Effector memory CD8-positive, alpha-beta T cell (primary cell): ENCODE measurements around the gene TMEM167B.

Experiments
- ATAC-seq: fragments of 150-1000 bp; cut with Tn5 transposase; replicated peaks from 2 replicates; pipeline ENCODE4 v1.10.0; 2021; ENCODE audit warnings: mild to moderate bottlenecking, moderate library complexity
- DNase-seq, 3 experiments: peaks; one replicate each; pipeline ENCODE4 v3.0.0; 2021
- H3K27ac Mint-ChIP-seq, 2 donors: one replicate each; pipeline ENCODE4 v1.8.0; 2022; ENCODE audit warnings: mild to moderate bottlenecking in 2 of 2, mixed read lengths in 2 of 2, moderate library complexity in 2 of 2
- H3K27me3 Mint-ChIP-seq, 2 donors: one replicate each; pipeline ENCODE4 v1.8.0; 2022; ENCODE audit warnings: mixed read lengths in 2 of 2
- H3K36me3 Mint-ChIP-seq: one replicate; pipeline ENCODE4 v1.8.0; 2022; ENCODE audit warnings: mild to moderate bottlenecking, moderate library complexity, mixed read lengths; ENCODE audit not compliant: insufficient read depth
- H3K4me1 Mint-ChIP-seq, 2 donors: one replicate each; pipeline ENCODE4 v1.8.0; 2022; ENCODE audit warnings: low read depth in 2 of 2, mixed read lengths in 2 of 2
- H3K4me3 Mint-ChIP-seq, 2 donors: one replicate each; pipeline ENCODE4 v1.8.0; 2022; ENCODE audit warnings: mild to moderate bottlenecking in 2 of 2, mixed read lengths in 2 of 2, moderate library complexity in 2 of 2
- H3K9me3 Mint-ChIP-seq, 2 donors: one replicate each; pipeline ENCODE4 v1.8.0; 2022; ENCODE audit warnings: mixed read lengths in 2 of 2

TMEM167B gene

DNA sequence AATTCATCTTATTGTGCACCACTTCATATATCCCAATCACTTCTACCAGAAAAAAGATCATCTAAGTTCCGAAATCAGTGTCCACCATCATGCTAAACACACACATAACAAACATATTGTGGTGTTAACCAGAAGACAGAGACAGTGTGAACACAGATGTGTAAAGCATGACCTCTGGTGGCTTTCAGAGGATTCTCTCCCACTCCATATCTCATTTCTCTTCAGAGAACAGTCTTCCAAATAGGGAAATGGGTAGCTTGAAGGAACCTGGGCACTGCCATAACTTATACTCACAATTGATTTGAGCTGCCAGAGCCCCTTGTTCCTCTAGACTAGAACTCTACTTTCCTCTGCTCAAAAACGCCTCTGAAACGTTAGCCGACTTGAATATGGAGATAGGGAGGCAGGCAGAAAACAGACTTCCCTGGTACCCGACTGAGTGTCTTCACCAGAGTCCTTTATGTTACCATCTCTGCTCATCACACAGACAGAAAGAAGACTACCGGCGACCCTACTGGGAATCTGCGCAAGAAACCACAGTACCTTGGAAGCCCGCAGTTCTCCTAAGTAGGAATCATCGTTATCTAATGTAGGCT, 21.6 kb downstream of the TMEM167B start:
- Mint-ChIP-seq H3K9me3 (no peaks in the 10 kb centered on the region), H3K4me3 (peak overlapping the region; percentile 97 to 98), H3K4me1 (peaks cover 18 to 27% of the 10 kb centered on the region in 2 donors), H3K27me3 (peaks cover 0 to 14% of the 10 kb centered on the region in 2 donors), H3K36me3 (peaks cover 27% of the 10 kb centered on the region), H3K27ac (peak overlapping the region; percentile 99 to 100)
- ATAC-seq (no peak), DNase-seq (no peak)

DNA sequence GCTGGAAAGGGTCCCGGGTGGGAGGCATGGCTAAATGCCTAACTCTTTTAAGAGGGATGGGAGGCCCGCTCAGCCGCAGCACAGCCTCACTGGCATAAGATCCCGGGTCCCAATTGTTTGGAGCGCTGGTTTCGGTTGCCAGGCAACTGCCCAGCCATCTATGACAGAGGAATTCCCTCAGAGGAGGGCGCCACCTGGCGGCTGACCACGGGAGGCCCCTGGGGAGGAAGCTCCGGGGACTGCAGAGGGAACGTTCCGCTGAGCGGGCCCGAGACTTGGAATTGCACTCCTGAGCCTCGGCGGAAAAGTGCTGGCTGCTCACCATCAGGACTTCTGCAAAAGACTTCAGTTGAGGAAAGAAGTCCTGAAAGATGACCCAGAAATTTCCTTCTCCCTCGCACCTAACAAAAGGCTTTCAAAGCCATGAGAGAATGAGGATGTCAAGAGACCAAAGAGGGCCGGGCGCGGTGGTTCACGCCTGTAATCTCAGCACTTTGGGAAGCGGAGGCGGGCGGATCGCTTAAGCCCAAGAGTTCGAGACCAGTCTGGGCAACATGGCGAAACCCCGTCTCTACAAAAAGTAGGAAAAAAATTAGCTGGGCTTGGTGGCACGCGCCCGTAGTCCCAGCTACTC, 22.2 kb downstream of the TMEM167B start:
- Mint-ChIP-seq H3K27me3 (peaks cover 0 to 14% of the 10 kb centered on the region in 2 donors), H3K36me3 (peaks cover 27% of the 10 kb centered on the region), H3K27ac (peak overlapping the region; percentile 99 to 100), H3K9me3 (no peaks in the 10 kb centered on the region), H3K4me3 (peak overlapping the region; percentile 97 to 98), H3K4me1 (peaks cover 18 to 27% of the 10 kb centered on the region in 2 donors)
- DNase-seq (peak; percentile 90 to 94 (median 91)), ATAC-seq (peak; percentile 55)

GRCh38 chr1:109113590-109114341, 23.2 kb downstream of the TMEM167B start, which contains the start of gene ELAPOR1:
Gene ELAPOR1, plus strand, starts transcription at chr1:109114115. Its CDS starts 69 bp downstream, at chr1:109114184.
- peaks cover 30% of the 10 kb centered on the region for H3K36me3 Mint-ChIP-seq

GRCh38 chr1:109114342-109114674, 23.7 kb downstream of the TMEM167B start:
- H3K4me1 Mint-ChIP-seq = peaks cover 18 to 27% of the 10 kb centered on the region in 2 donors
- no peak for DNase-seq
- H3K27me3 Mint-ChIP-seq = peaks cover 0 to 14% of the 10 kb centered on the region in 2 donors
- H3K36me3 Mint-ChIP-seq = peaks cover 30% of the 10 kb centered on the region
- no peaks in the 10 kb centered on the region for H3K9me3 Mint-ChIP-seq
- peak overlapping the region in 1 of 2 donors; percentile 100 for H3K27ac Mint-ChIP-seq
- H3K4me3 Mint-ChIP-seq = peak overlapping the region; percentile 97 to 98
- ATAC-seq = no peak

More at GRCh38 chr1:109113590-109114341, 23.2 kb downstream of the TMEM167B start, which contains the start of gene ELAPOR1:
- Mint-ChIP-seq H3K27me3 (peaks cover 0 to 14% of the 10 kb centered on the region in 2 donors), H3K9me3 (no peaks in the 10 kb centered on the region), H3K4me3 (peak within 1 kb of the TSS; percentile 97 to 98), H3K27ac (peak within 1 kb of the TSS; percentile 99 to 100), H3K4me1 (peaks cover 18 to 27% of the 10 kb centered on the region in 2 donors)
- peak; percentile 81 to 89 (median 86) for DNase-seq
- peak; percentile 90 for ATAC-seq

- Mint-ChIP-seq H3K9me3 (no peaks in the 10 kb centered on the region), H3K36me3 (peaks cover 30% of the 10 kb centered on the region), H3K27me3 (peaks cover 0 to 7% of the 10 kb centered on the region in 2 donors), H3K27ac (no peak overlapping the region), H3K4me3 (no peak overlapping the region), H3K4me1 (peaks cover 18 to 27% of the 10 kb centered on the region in 2 donors)
- DNase-seq (no peak), ATAC-seq (no peak)
Observed at GRCh38 chr1:109115685-109116084, 25.1 kb downstream of the TMEM167B start.

GRCh38 chr1:109116286-109116685, 25.7 kb downstream of the TMEM167B start:
- H3K4me3 Mint-ChIP-seq = no peak overlapping the region
- H3K27ac Mint-ChIP-seq = no peak overlapping the region
- H3K27me3 Mint-ChIP-seq = peaks cover 0 to 6% of the 10 kb centered on the region in 2 donors
- H3K36me3 Mint-ChIP-seq = peaks cover 30% of the 10 kb centered on the region
- H3K4me1 Mint-ChIP-seq = peaks cover 18 to 27% of the 10 kb centered on the region in 2 donors
- ATAC-seq = no peak
- DNase-seq = no peak
- H3K9me3 Mint-ChIP-seq = no peaks in the 10 kb centered on the region

DNA sequence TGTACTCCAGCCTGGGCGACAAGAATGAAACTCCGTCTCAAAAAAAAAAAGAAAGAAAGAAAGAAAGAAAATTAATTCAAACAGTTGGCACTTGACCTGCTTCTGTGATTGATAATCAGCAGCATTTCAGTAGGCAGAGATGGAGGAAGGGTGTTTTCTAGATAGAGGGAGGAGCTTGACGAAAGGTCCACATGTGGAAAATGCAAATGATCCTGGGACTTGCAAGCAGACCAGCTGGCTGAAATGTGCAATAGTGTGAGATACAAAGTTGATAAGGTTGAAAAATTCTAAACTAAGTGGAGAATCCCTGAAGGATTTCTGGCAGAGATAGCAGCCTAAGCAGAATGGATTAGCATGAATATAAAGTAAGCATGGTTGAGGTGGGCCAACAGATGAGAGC, 27.5 kb downstream of the TMEM167B start:
- H3K27ac Mint-ChIP-seq = no peak overlapping the region
- no peaks in the 10 kb centered on the region for H3K27me3 Mint-ChIP-seq
- DNase-seq (no peak), ATAC-seq (no peak)
- H3K9me3 Mint-ChIP-seq = no peaks in the 10 kb centered on the region
- H3K36me3 Mint-ChIP-seq = peaks cover 20% of the 10 kb centered on the region
- peaks cover 11% of the 10 kb centered on the region in 2 donors for H3K4me1 Mint-ChIP-seq
- no peak overlapping the region for H3K4me3 Mint-ChIP-seq

DNA sequence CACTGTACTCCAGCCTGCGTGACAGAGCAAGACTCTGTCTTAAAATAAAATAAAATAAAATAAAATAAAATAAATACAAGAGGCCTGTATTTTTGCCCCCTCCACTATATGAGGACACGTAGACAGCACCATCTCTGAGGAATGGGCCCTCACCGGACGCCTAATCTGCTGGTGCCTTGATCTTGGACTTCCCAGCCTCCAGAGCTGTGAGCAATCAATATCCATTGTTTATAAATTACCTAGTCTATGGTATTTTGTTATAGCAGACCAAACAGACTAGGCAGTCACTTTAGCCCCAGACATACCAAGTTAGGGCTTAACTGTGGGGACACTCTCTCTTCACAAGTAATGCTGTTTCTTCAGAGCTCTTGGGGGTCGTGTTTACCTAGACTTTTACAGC, 29.8 kb downstream of the TMEM167B start:
- Mint-ChIP-seq H3K27ac (no peak overlapping the region), H3K9me3 (no peaks in the 10 kb centered on the region), H3K4me3 (no peak overlapping the region), H3K36me3 (peaks cover 9% of the 10 kb centered on the region), H3K4me1 (no peaks in the 10 kb centered on the region), H3K27me3 (no peaks in the 10 kb centered on the region)
- no peak for DNase-seq
- ATAC-seq = no peak

DNA sequence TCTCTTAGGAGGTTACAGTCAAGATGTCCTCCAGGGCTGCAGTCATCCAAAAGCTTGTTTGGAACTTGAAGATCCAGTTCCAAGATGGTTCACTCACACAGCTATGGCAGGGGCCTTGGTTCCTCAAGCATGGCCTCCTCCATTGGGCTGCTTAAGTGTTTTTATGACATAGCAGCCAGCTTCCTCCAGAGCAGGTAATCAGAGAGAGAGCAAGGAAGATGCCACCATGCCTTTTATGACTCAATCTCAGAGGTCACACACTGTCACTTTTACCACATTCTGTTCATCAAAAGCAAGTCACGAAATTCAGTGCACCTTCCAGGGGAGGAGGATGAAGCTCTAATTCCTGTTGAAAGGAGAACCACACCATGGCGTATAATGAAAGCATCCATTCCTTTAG, 40.5 kb downstream of the TMEM167B start:
- Mint-ChIP-seq H3K27ac (no peak overlapping the region), H3K27me3 (no peaks in the 10 kb centered on the region), H3K4me1 (peaks cover 0 to 2% of the 10 kb centered on the region in 2 donors), H3K36me3 (no peaks in the 10 kb centered on the region), H3K4me3 (no peak overlapping the region), H3K9me3 (no peaks in the 10 kb centered on the region)
- DNase-seq (no peak), ATAC-seq (no peak)

GRCh38 chr1:109131800-109132199, 41.2 kb downstream of the TMEM167B start:
- no peak for ATAC-seq
- H3K27ac Mint-ChIP-seq = no peak overlapping the region
- H3K4me1 Mint-ChIP-seq = peaks cover 0 to 2% of the 10 kb centered on the region in 2 donors
- no peaks in the 10 kb centered on the region for H3K36me3 Mint-ChIP-seq
- no peaks in the 10 kb centered on the region for H3K27me3 Mint-ChIP-seq
- no peak overlapping the region for H3K4me3 Mint-ChIP-seq
- H3K9me3 Mint-ChIP-seq = no peaks in the 10 kb centered on the region
- DNase-seq = no peak

DNA sequence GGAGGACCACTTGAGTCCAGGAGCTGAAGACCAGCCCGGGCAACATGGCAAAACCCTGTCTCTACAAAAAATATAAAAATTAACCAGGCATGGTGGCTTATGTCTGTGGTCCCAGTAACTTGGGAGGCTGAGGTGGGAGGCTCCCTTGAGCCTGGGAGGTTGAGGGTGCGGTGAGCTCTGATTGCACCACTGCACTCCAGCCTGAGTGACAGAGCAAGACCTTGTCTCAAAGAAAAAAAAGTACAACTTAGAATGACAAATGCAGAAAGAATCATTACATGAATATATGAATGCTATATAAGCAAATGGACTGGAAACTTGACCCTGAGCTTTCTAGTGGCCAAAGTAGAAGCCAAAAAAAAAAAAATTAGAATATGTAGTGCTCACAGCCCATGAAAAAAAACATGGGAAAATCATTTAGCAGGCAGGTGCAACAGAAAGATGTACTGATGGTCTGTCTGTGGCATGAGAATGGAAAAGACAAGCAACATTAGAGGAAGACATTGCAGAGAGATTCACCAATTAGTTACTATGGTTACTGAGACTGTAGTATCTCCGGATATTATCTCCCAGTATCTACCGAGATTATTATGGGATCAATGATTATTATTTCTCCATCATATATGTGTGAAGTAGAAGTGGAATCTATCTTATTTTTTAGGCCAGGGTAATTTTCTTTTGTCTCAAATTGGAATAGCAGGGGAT, 42.6 kb downstream of the TMEM167B start:
- Mint-ChIP-seq H3K4me1 (peaks cover 0 to 2% of the 10 kb centered on the region in 2 donors), H3K27ac (no peak overlapping the region), H3K27me3 (no peaks in the 10 kb centered on the region), H3K9me3 (no peaks in the 10 kb centered on the region), H3K36me3 (no peaks in the 10 kb centered on the region), H3K4me3 (no peak overlapping the region)
- DNase-seq (no peak), ATAC-seq (no peak)

DNA sequence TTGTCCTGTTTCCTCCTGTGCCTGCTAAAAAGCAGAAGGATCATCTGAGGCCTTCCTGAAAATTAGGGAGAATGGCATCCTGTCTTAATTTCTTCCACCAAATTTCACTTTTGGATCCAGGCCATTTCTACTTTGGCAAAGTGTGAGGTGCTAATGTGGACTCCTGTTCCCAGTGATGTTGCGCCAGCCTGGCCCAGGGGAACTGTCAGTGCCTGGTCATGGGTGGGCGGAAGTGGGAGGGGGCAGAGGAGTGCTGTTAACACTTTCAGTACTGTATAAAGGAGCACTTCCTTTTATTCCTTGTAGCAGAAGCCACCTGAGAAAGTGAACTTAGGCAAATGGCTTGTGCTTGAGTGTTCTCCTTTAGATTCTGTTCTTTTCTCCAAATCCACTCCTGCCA, 43.3 kb downstream of the TMEM167B start:
- Mint-ChIP-seq H3K27ac (no peak overlapping the region), H3K9me3 (no peaks in the 10 kb centered on the region), H3K27me3 (no peaks in the 10 kb centered on the region), H3K4me1 (peaks cover 0 to 2% of the 10 kb centered on the region in 2 donors), H3K4me3 (no peak overlapping the region), H3K36me3 (no peaks in the 10 kb centered on the region)
- ATAC-seq = no peak
- DNase-seq = no peak

DNA sequence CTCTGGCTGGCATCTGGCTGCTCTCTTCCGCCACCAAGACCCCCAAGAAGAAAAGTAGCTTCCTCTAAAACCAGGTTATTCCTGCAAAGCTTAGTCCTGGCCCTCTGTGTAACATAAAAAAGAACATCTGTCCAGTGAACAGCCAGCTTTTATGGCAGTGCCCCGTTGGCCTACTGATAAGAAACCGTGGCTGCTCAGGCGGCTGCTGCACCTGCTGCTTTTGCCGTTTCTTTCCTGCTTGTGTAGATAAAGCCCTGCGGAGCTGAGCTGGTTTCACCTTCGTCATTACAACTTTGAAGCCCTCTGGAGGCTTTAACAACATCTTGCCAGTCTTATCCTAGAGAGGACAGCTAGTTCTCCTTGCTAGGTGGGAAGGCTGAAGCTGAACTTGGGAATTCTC, 43.9 kb downstream of the TMEM167B start:
- no peak overlapping the region for H3K4me3 Mint-ChIP-seq
- H3K36me3 Mint-ChIP-seq = peaks cover 3% of the 10 kb centered on the region
- no peak for DNase-seq
- no peaks in the 10 kb centered on the region for H3K9me3 Mint-ChIP-seq
- peaks cover 0 to 2% of the 10 kb centered on the region in 2 donors for H3K4me1 Mint-ChIP-seq
- H3K27me3 Mint-ChIP-seq = no peaks in the 10 kb centered on the region
- no peak overlapping the region for H3K27ac Mint-ChIP-seq
- ATAC-seq = no peak
